SK-N-SH (cell line): Measurements from ENCODE around the gene ATIC. TPM values are rescaled to one million over a fixed set of nuclear protein-coding genes. Genes with fewer than 3 reads are reported as not detected.

Experiments used
- CTCF ChIA-PET: fragments of 300-600, 350-600 bp; formaldehyde crosslinking; extraction: SDS; loops from one replicate; lab custom pipeline; 2021; lab: Yijun Ruan, JAX
- POLR2A ChIA-PET: fragments of 350-600 bp; sonication (Branson Sonifier 250); formaldehyde crosslinking; extraction: SDS; loops from one replicate; lab custom pipeline; 2020; ENCODE audit warnings: antibody characterized with exemption, inconsistent platforms; lab: Yijun Ruan, JAX
- DNase-seq: peaks from one replicate; pipeline ENCODE4 v3.0.0; 2012
- H2AFZ ChIP-seq: fragments of 200-600 bp; sonication (generic); 2 replicates; pipeline ENCODE4 v1.8.1; 2016; ENCODE audit warnings: antibody characterized with exemption, mild to moderate bottlenecking, low read depth
- H3F3A ChIP-seq: fragments of 200-600 bp; sonication (generic); replicated peaks from 2 replicates; pipeline ENCODE3; 2016; ENCODE audit warnings: antibody characterized with exemption, mild to moderate bottlenecking; ENCODE audit not compliant: insufficient read depth
- H3K27ac ChIP-seq, 2 experiments: fragments of 200-500 bp in 1 of 2; fragments of 200-600 bp in 1 of 2; sonication (Bioruptor generic) in 1 of 2; sonication (generic), shearing (Covaris generic) in 1 of 2; 2 replicates each; pipeline versions ENCODE4 v1.5.1 to v1.6.1; 2014 to 2016; ENCODE audit warnings: low read depth in 2 of 2, inconsistent platforms in 1 of 2, low read length in 1 of 2, mild to moderate bottlenecking in 1 of 2, mixed read lengths in 1 of 2
- H3K27me3 ChIP-seq: fragments of 200-600 bp; sonication (generic), shearing (Covaris generic); 2 replicates; pipeline ENCODE4 v1.6.1; 2016; ENCODE audit warnings: mixed run types; ENCODE audit not compliant: insufficient read depth
- H3K36me3 ChIP-seq, 2 experiments: fragments of 200-500 bp in 1 of 2; fragments of 200-600 bp in 1 of 2; sonication (Bioruptor generic) in 1 of 2; sonication (generic) in 1 of 2; replicated peaks in 1 of 2; 2 replicates each; pipeline versions ENCODE3 to v1.5.1; 2014 to 2016; ENCODE audit warnings: low read length in 1 of 2, mild to moderate bottlenecking in 1 of 2; ENCODE audit not compliant: insufficient read depth in 2 of 2, control insufficient read depth in 1 of 2
- H3K4me1 ChIP-seq, 2 experiments: fragments of 200-500 bp in 1 of 2; fragments of 200-600 bp in 1 of 2; sonication (Bioruptor generic) in 1 of 2; sonication (generic), shearing (Covaris generic) in 1 of 2; 2 replicates each; pipeline versions ENCODE4 v1.5.1 to v1.6.1; 2014 to 2016; ENCODE audit warnings: low read depth in 1 of 2, low read length in 1 of 2, mixed run types in 1 of 2; ENCODE audit not compliant: insufficient read depth in 2 of 2, control insufficient read depth in 1 of 2
- H3K4me2 ChIP-seq: fragments of 200-600 bp; sonication (generic), shearing (Covaris generic); 2 replicates; pipeline ENCODE4 v1.6.1; 2017; ENCODE audit warnings: mixed run types
- H3K4me3 ChIP-seq, 2 experiments: fragments of 200-500 bp in 1 of 2; fragments of 200-600 bp in 1 of 2; sonication (Bioruptor generic) in 1 of 2; sonication (generic), shearing (Covaris generic) in 1 of 2; 2 replicates each; pipeline versions ENCODE4 v1.5.1 to v1.8.1; 2014 to 2016; ENCODE audit warnings: low read depth in 2 of 2, inconsistent platforms in 1 of 2, low read length in 1 of 2, mild to moderate bottlenecking in 1 of 2, mixed read lengths in 1 of 2, moderate library complexity in 1 of 2
- H3K79me2 ChIP-seq: fragments of 200-600 bp; sonication (generic); 2 replicates; pipeline ENCODE4 v1.8.1; 2017; ENCODE audit warnings: mild to moderate bottlenecking; ENCODE audit not compliant: insufficient read depth
- H3K9ac ChIP-seq: fragments of 200-600 bp; sonication (generic); 2 replicates; pipeline ENCODE4 v1.6.1; 2017; ENCODE audit warnings: mixed run types
- H3K9me2 ChIP-seq: fragments of 200-600 bp; sonication (generic); 2 replicates; pipeline ENCODE4 v1.6.1; 2017; ENCODE audit warnings: mixed run types
- H3K9me3 ChIP-seq: fragments of 200-600 bp; sonication (generic); 2 replicates; pipeline ENCODE4 v1.6.1; 2017; ENCODE audit warnings: mixed run types, mild to moderate bottlenecking, moderate library complexity
- H4K20me1 ChIP-seq: fragments of 200-600 bp; sonication (generic); 2 replicates; pipeline ENCODE4 v1.6.1; 2017; ENCODE audit warnings: mild to moderate bottlenecking, mixed run types; ENCODE audit not compliant: insufficient read depth
- CTCF ChIP-seq: fragments of 200-600 bp; sonication (generic); IDR thresholded peaks from 2 replicates; pipeline ENCODE4 v1.6.1; 2017; ENCODE audit warnings: antibody characterized with exemption, mild to moderate bottlenecking, moderate library complexity
- ELF1 ChIP-seq: IDR thresholded peaks from 2 replicates; pipeline ENCODE4 v1.4.0; 2012
- EP300 ChIP-seq, 2 experiments: IDR thresholded peaks; 2 replicates each; pipeline versions ENCODE4 v1.4.0 to v1.6.1; 2012; ENCODE audit warnings: borderline replicate concordance in 1 of 2, low read depth in 1 of 2, low read length in 1 of 2
- EZH2phosphoT487 ChIP-seq: fragments of 200-600 bp; sonication (generic); IDR thresholded peaks from 2 replicates; pipeline ENCODE4 v1.6.1; 2017; ENCODE audit warnings: low read depth, mixed run types, mild to moderate bottlenecking, antibody characterized with exemption, moderate library complexity, borderline replicate concordance
- FOXJ3 ChIP-seq: sonication (generic); formaldehyde crosslinking; IDR thresholded peaks from 2 replicates; pipeline ENCODE4 v1.5.1; 2020; ENCODE audit warnings: mild to moderate bottlenecking, missing genetic modification reagents
- FOXM1 ChIP-seq: IDR thresholded peaks from 2 replicates; pipeline ENCODE4 v1.4.0; 2012; ENCODE audit warnings: low read depth, mild to moderate bottlenecking
- GABPA ChIP-seq: IDR thresholded peaks from 2 replicates; pipeline ENCODE4 v1.4.0; 2012; ENCODE audit warnings: low read depth, mild to moderate bottlenecking
- IRF3 ChIP-seq: fragments of 150-350 bp; IDR thresholded peaks from 2 replicates; pipeline ENCODE4 v1.6.1; 2016; ENCODE audit warnings: mild to moderate bottlenecking, low read depth, low read length
- JUND ChIP-seq: IDR thresholded peaks from 2 replicates; pipeline ENCODE4 v1.4.0; 2012
- MAX ChIP-seq: IDR thresholded peaks from 2 replicates; pipeline ENCODE4 v1.4.0; 2012; ENCODE audit warnings: low read depth
- MEF2A ChIP-seq: IDR thresholded peaks from 2 replicates; pipeline ENCODE4 v1.4.0; 2012; ENCODE audit warnings: low read depth, borderline replicate concordance
- NFIC ChIP-seq: IDR thresholded peaks from 2 replicates; pipeline ENCODE4 v1.4.0; 2012; ENCODE audit warnings: borderline replicate concordance
- NRF1 ChIP-seq: IDR thresholded peaks from 2 replicates; pipeline ENCODE4 v1.6.1; 2012; ENCODE audit warnings: low read depth, mild to moderate bottlenecking, low read length
- POLR2AphosphoS5 ChIP-seq: IDR thresholded peaks from 2 replicates; pipeline ENCODE4 v1.6.1; 2012; ENCODE audit warnings: low read depth, low read length
- RAD21 ChIP-seq: IDR thresholded peaks from 2 replicates; pipeline ENCODE4 v1.6.1; 2012; ENCODE audit warnings: mild to moderate bottlenecking, low read length
- RCOR1 ChIP-seq: fragments of 150-350 bp; IDR thresholded peaks from 2 replicates; pipeline ENCODE4 v1.6.1; 2017; ENCODE audit warnings: antibody characterized with exemption, low read length
- TCF12 ChIP-seq: IDR thresholded peaks from 2 replicates; pipeline ENCODE4 v1.4.0; 2012
- YY1 ChIP-seq: IDR thresholded peaks from 2 replicates; pipeline ENCODE4 v1.4.0; 2012; ENCODE audit warnings: low read depth, mild to moderate bottlenecking
- ZBTB33 ChIP-seq: IDR thresholded peaks from 2 replicates; pipeline ENCODE4 v1.4.0; 2012; ENCODE audit warnings: low read depth, borderline replicate concordance
- WGBS: methylation state at CpG from one replicate; pipeline ENCODE4 v1.1.6; 2017; ENCODE audit warnings: low lambda C conversion rate; 5-methylcytosine and 5-hydroxymethylcytosine counted together
- polyA plus RNA-seq, 3 experiments: library from polyadenylated mRNA; depleted of rRNA; stranded (reverse); fragments of >200 nt; gene quantifications; 2 replicates each; pipeline ENCODE4 v1.2.3, GENCODE V29; 2012

ATIC gene
- polyA plus RNA-seq, 1 of the 3 experiments (the other 2 are of a cell fraction): 108 TPM

- Histone ChIP-seq H3K36me3 (peaks cover 66 to 99% of the 10 kb centered on the region in 2 experiments), H3K9ac (no peak overlapping the region), H3K79me2 (peaks cover 60% of the 10 kb centered on the region), H3K4me2 (no peak overlapping the region), H3K9me2 (no peaks in the 10 kb centered on the region), H3K4me3 (no peak overlapping the region), H3K27me3 (no peaks in the 10 kb centered on the region), H3F3A (peaks cover 92% of the 10 kb centered on the region), H4K20me1 (peaks cover 54% of the 10 kb centered on the region), H3K27ac (peak overlapping the region in 1 of 2 experiments; percentile 42; a peak in 2 of 4 replicates), H3K4me1 (no peaks in the 10 kb centered on the region), H2AFZ (no peak overlapping the region), H3K9me3 (no peaks in the 10 kb centered on the region)
- DNase-seq: no peak
- ChIA-PET POLR2A (no interaction called here), CTCF (no interaction called here)
- TF ChIP-seq RAD21: no peak
- WGBS: 96% methylated on average over 12 of the region's 12 CpGs
Measured at GRCh38 chr2:215392687-215393270, 80.9 kb downstream of the ATIC start.

GRCh38 chr2:215394102-215394805, 82.4 kb downstream of the ATIC start:
- H3K4me2 ChIP-seq: no peak overlapping the region
- no peaks in the 10 kb centered on the region for H3K9me2 ChIP-seq
- H4K20me1 ChIP-seq: peaks cover 54% of the 10 kb centered on the region
- WGBS: 83% methylated on average over 7 of the region's 7 CpGs
- no peaks in the 10 kb centered on the region for H3K27me3 ChIP-seq
- TF ChIP-seq YY1 (no peak), IRF3 (no peak), GABPA (no peak), EP300 (IDR thresholded peaks at IDR 0.05; ENCODE audit: borderline replicate concordance in 1 of 2, low read depth in 1 of 2, low read length in 1 of 2) (no peak), NRF1 (no peak), RCOR1 (no peak), FOXJ3 (CRISPR knock-in tag) (no peak), JUND (no peak), MAX (no peak), POLR2AphosphoS5 (no peak), TCF12 (no peak), FOXM1 (no peak), NFIC (no peak), ELF1 (no peak), MEF2A (no peak), ZBTB33 (no peak), CTCF (no peak), EZH2phosphoT487 (no peak)
- peak overlapping the region in 1 of 2 experiments; percentile 23; a peak in 2 of 4 replicates for H3K27ac ChIP-seq
- no peak overlapping the region for H3K9ac ChIP-seq
- peaks cover 73 to 99% of the 10 kb centered on the region in 2 experiments for H3K36me3 ChIP-seq
- no peak overlapping the region for H2AFZ ChIP-seq
- H3F3A ChIP-seq: peaks cover 92% of the 10 kb centered on the region
- H3K79me2 ChIP-seq: peaks cover 64% of the 10 kb centered on the region
- H3K4me1 ChIP-seq: peaks cover 0 to 7% of the 10 kb centered on the region in 2 experiments; a peak in 1 of 4 replicates
- no peak for DNase-seq
- no peak overlapping the region for H3K4me3 ChIP-seq
- ChIA-PET CTCF (no interaction called here), POLR2A (no interaction called here)
- H3K9me3 ChIP-seq: no peaks in the 10 kb centered on the region
